ENCODE results near the gene ALB. TPM values are rescaled to one million over a fixed set of nuclear protein-coding genes. Genes with fewer than 3 reads are reported as not detected.

ALB gene
- total RNA-seq, 1 experiment from 2014 or later = 23.4 TPM

DNA sequence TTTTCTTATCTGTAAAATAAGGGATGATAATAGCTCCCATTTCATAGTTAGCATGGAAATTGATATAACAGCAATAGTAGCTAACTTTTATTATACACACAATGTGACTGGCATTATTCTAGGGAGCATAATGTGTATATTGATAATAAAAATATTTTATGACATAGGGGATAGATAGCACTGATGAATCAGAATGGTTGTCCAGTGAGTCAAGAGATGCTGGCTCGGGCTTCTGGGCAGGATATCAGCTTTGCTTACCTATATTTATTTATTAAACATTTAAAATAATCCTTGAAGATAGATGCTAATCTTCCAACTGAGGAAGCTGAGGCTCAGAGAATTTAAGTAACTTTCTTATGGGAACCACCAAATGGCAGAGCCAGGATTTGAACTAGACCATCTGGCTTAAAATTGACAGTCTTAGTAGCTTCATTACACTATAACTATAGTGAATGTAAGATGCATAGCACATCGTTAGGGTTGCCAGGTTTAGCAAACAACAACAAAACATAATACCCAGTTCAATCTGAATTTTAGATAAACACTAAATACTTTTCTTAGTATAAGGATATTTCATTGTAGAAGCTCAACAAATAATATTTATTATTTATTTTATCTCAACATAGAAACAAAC, 34.6 kb downstream of the ALB start:
- H3K9me3 Mint-ChIP-seq = no peaks in the 10 kb centered on the region
- no peaks in the 10 kb centered on the region for H3K27me3 Mint-ChIP-seq (ENCODE audit: low read depth)
- no peak overlapping the region for H3K4me3 Mint-ChIP-seq
- no peak for ATAC-seq
- H3K36me3 Mint-ChIP-seq = no peaks in the 10 kb centered on the region
- POLR2A ChIA-PET = no interaction called here
- TF ChIP-seq TP53 (CRISPR knock-in tag; IDR thresholded peaks at IDR 0.05) (no peak), ZBTB21 (CRISPR knock-in tag; IDR thresholded peaks at IDR 0.05; ENCODE audit: borderline replicate concordance) (no peak), ZNF232 (CRISPR knock-in tag; IDR thresholded peaks at IDR 0.05) (no peak)
- TF ChIP-seq, protein P1, sequence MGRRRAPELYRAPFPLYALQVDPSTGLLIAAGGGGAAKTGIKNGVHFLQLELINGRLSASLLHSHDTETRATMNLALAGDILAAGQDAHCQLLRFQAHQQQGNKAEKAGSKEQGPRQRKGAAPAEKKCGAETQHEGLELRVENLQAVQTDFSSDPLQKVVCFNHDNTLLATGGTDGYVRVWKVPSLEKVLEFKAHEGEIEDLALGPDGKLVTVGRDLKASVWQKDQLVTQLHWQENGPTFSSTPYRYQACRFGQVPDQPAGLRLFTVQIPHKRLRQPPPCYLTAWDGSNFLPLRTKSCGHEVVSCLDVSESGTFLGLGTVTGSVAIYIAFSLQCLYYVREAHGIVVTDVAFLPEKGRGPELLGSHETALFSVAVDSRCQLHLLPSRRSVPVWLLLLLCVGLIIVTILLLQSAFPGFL (CRISPR knock-in tag; IDR thresholded peaks at IDR 0.05; ENCODE audit: borderline replicate concordance) = no peak
- TF ChIP-seq, protein P2, sequence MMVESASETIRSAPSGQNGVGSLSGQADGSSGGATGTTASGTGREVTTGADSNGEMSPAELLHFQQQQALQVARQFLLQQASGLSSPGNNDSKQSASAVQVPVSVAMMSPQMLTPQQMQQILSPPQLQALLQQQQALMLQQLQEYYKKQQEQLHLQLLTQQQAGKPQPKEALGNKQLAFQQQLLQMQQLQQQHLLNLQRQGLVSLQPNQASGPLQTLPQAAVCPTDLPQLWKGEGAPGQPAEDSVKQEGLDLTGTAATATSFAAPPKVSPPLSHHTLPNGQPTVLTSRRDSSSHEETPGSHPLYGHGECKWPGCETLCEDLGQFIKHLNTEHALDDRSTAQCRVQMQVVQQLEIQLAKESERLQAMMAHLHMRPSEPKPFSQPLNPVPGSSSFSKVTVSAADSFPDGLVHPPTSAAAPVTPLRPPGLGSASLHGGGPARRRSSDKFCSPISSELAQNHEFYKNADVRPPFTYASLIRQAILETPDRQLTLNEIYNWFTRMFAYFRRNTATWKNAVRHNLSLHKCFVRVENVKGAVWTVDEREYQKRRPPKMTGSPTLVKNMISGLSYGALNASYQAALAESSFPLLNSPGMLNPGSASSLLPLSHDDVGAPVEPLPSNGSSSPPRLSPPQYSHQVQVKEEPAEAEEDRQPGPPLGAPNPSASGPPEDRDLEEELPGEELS (CRISPR knock-in tag; IDR thresholded peaks at IDR 0.05) = no peak
- CTCF ChIA-PET = interaction anchor here (1.4 to 2.3 kb wide), 2 partner anchors 8 to 97 kb away, joined by 5 to 8 read pairs; no protein-coding TSS in a partner anchor
- no peak for DNase-seq (ENCODE audit: low spot score)
- no peak overlapping the region for H3K27ac Mint-ChIP-seq
- H3K4me1 Mint-ChIP-seq = no peaks in the 10 kb centered on the region

DNA sequence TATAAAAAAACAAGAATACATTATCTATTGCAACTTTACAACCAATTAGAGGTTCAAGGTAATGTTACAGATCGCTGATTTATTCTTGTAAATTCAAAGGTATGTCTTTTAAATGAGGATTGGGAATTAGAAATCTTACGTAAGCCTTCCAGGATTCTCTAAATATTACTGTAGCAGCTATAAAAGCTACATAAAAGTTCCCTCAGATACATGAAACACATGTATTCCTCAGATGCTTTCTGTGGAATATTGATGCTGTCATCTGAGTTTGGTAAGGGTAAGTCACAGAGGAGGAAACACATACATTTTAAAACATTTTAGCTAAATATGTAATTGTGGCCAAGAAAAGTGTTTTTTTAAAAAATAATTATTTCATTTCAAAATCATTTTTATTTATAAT, 35.4 kb downstream of the ALB start:
- POLR2A ChIA-PET = no interaction called here
- CTCF ChIA-PET = interaction anchor here (1.4 kb wide), 1 partner anchor 98 kb away, joined by 5 read pairs; no protein-coding TSS in a partner anchor
- no peaks in the 10 kb centered on the region for H3K27me3 Mint-ChIP-seq (ENCODE audit: low read depth)
- no peak for DNase-seq (ENCODE audit: low spot score)
- H3K36me3 Mint-ChIP-seq = no peaks in the 10 kb centered on the region
- H3K9me3 Mint-ChIP-seq = no peaks in the 10 kb centered on the region
- ATAC-seq = no peak
- no peak overlapping the region for H3K4me3 Mint-ChIP-seq
- H3K27ac Mint-ChIP-seq = no peak overlapping the region
- TF ChIP-seq, protein P3, sequence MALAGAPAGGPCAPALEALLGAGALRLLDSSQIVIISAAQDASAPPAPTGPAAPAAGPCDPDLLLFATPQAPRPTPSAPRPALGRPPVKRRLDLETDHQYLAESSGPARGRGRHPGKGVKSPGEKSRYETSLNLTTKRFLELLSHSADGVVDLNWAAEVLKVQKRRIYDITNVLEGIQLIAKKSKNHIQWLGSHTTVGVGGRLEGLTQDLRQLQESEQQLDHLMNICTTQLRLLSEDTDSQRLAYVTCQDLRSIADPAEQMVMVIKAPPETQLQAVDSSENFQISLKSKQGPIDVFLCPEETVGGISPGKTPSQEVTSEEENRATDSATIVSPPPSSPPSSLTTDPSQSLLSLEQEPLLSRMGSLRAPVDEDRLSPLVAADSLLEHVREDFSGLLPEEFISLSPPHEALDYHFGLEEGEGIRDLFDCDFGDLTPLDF (CRISPR knock-in tag; IDR thresholded peaks at IDR 0.05) = no peak
- TF ChIP-seq ELF4 (CRISPR knock-in tag; IDR thresholded peaks at IDR 0.05; ENCODE audit: low read depth) (no peak), ZNF263 (CRISPR knock-in tag; IDR thresholded peaks at IDR 0.05; ENCODE audit: low read depth) (no peak), ZNF671 (CRISPR knock-in tag; IDR thresholded peaks at IDR 0.05) (no peak), NFATC4 (CRISPR knock-in tag; IDR thresholded peaks at IDR 0.05) (no peak), EMX1 (CRISPR knock-in tag; IDR thresholded peaks at IDR 0.05) (no peak), ZBTB21 (CRISPR knock-in tag; IDR thresholded peaks at IDR 0.05; ENCODE audit: borderline replicate concordance) (no peak), TP53 (CRISPR knock-in tag; IDR thresholded peaks at IDR 0.05) (no peak), GRHL2 (CRISPR knock-in tag; IDR thresholded peaks at IDR 0.05; ENCODE audit: insufficient replicate concordance, severe bottlenecking) (no peak), NR2C2 (CRISPR knock-in tag; IDR thresholded peaks at IDR 0.05) (no peak), NFYB (CRISPR knock-in tag; conservative IDR thresholded peaks at IDR 0.05; ENCODE audit: low read depth) (no peak), ZNF396 (CRISPR knock-in tag; IDR thresholded peaks at IDR 0.05; ENCODE audit: borderline replicate concordance) (no peak)
- TF ChIP-seq, protein P4, sequence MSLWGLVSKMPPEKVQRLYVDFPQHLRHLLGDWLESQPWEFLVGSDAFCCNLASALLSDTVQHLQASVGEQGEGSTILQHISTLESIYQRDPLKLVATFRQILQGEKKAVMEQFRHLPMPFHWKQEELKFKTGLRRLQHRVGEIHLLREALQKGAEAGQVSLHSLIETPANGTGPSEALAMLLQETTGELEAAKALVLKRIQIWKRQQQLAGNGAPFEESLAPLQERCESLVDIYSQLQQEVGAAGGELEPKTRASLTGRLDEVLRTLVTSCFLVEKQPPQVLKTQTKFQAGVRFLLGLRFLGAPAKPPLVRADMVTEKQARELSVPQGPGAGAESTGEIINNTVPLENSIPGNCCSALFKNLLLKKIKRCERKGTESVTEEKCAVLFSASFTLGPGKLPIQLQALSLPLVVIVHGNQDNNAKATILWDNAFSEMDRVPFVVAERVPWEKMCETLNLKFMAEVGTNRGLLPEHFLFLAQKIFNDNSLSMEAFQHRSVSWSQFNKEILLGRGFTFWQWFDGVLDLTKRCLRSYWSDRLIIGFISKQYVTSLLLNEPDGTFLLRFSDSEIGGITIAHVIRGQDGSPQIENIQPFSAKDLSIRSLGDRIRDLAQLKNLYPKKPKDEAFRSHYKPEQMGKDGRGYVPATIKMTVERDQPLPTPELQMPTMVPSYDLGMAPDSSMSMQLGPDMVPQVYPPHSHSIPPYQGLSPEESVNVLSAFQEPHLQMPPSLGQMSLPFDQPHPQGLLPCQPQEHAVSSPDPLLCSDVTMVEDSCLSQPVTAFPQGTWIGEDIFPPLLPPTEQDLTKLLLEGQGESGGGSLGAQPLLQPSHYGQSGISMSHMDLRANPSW (CRISPR knock-in tag; conservative IDR thresholded peaks at IDR 0.05; ENCODE audit: low read depth) = no peak
- TF ChIP-seq, protein P5, sequence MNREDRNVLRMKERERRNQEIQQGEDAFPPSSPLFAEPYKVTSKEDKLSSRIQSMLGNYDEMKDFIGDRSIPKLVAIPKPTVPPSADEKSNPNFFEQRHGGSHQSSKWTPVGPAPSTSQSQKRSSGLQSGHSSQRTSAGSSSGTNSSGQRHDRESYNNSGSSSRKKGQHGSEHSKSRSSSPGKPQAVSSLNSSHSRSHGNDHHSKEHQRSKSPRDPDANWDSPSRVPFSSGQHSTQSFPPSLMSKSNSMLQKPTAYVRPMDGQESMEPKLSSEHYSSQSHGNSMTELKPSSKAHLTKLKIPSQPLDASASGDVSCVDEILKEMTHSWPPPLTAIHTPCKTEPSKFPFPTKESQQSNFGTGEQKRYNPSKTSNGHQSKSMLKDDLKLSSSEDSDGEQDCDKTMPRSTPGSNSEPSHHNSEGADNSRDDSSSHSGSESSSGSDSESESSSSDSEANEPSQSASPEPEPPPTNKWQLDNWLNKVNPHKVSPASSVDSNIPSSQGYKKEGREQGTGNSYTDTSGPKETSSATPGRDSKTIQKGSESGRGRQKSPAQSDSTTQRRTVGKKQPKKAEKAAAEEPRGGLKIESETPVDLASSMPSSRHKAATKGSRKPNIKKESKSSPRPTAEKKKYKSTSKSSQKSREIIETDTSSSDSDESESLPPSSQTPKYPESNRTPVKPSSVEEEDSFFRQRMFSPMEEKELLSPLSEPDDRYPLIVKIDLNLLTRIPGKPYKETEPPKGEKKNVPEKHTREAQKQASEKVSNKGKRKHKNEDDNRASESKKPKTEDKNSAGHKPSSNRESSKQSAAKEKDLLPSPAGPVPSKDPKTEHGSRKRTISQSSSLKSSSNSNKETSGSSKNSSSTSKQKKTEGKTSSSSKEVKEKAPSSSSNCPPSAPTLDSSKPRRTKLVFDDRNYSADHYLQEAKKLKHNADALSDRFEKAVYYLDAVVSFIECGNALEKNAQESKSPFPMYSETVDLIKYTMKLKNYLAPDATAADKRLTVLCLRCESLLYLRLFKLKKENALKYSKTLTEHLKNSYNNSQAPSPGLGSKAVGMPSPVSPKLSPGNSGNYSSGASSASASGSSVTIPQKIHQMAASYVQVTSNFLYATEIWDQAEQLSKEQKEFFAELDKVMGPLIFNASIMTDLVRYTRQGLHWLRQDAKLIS (CRISPR knock-in tag; IDR thresholded peaks at IDR 0.05; ENCODE audit: borderline replicate concordance) = no peak
- TF ChIP-seq, protein P6, sequence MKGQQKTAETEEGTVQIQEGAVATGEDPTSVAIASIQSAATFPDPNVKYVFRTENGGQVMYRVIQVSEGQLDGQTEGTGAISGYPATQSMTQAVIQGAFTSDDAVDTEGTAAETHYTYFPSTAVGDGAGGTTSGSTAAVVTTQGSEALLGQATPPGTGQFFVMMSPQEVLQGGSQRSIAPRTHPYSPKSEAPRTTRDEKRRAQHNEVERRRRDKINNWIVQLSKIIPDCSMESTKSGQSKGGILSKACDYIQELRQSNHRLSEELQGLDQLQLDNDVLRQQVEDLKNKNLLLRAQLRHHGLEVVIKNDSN (CRISPR knock-in tag; IDR thresholded peaks at IDR 0.05) = no peak
- TF ChIP-seq, protein P7, sequence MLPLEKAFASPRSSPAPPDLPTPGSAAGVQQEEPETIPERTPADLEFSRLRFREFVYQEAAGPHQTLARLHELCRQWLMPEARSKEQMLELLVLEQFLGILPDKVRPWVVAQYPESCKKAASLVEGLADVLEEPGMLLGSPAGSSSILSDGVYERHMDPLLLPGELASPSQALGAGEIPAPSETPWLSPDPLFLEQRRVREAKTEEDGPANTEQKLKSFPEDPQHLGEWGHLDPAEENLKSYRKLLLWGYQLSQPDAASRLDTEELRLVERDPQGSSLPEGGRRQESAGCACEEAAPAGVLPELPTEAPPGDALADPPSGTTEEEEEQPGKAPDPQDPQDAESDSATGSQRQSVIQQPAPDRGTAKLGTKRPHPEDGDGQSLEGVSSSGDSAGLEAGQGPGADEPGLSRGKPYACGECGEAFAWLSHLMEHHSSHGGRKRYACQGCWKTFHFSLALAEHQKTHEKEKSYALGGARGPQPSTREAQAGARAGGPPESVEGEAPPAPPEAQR (CRISPR knock-in tag; IDR thresholded peaks at IDR 0.05) = no peak
- H3K4me1 Mint-ChIP-seq = no peaks in the 10 kb centered on the region
